Gastrocnemius medialis (tissue), 4 donors: Measurements from ENCODE around the gene KIF1B.

Experiments used
- POLR2A ChIP-seq, 2 donors: fragments of 450-650 bp; IDR thresholded peaks; one replicate each; pipeline ENCODE4 v1.6.1; 2017; ENCODE audit warnings: antibody characterized with exemption in 2 of 2, mild to moderate bottlenecking in 2 of 2, moderate library complexity in 2 of 2
- TF ChIP-seq, protein P1 (sequence below), 5 experiments: fragments of 450-650 bp in 3 of 5; fragments of 200-600 bp in 2 of 5; sonication (generic) in 2 of 5; IDR thresholded peaks in 4 of 5; conservative IDR thresholded peaks in 1 of 5; 1 replicate in 4 of 5; 2 replicates in 1 of 5; pipeline ENCODE4 v1.5.1; 2016 to 2019; ENCODE audit warnings: antibody characterized with exemption in 5 of 5, mild to moderate bottlenecking in 3 of 5, moderate library complexity in 3 of 5

- TF ChIP-seq, protein P1, sequence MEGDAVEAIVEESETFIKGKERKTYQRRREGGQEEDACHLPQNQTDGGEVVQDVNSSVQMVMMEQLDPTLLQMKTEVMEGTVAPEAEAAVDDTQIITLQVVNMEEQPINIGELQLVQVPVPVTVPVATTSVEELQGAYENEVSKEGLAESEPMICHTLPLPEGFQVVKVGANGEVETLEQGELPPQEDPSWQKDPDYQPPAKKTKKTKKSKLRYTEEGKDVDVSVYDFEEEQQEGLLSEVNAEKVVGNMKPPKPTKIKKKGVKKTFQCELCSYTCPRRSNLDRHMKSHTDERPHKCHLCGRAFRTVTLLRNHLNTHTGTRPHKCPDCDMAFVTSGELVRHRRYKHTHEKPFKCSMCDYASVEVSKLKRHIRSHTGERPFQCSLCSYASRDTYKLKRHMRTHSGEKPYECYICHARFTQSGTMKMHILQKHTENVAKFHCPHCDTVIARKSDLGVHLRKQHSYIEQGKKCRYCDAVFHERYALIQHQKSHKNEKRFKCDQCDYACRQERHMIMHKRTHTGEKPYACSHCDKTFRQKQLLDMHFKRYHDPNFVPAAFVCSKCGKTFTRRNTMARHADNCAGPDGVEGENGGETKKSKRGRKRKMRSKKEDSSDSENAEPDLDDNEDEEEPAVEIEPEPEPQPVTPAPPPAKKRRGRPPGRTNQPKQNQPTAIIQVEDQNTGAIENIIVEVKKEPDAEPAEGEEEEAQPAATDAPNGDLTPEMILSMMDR (IDR thresholded peaks at IDR 0.05 in 4 of 5, conservative IDR thresholded peaks at IDR 0.05 in 1 of 5): no peak
- no peak for TF ChIP-seq POLR2A (IDR thresholded peaks at IDR 0.05)
Measured at GRCh38 chr1:10207810-10208209, 2.6 kb upstream of the KIF1B start.
